ENCODE data around the gene JSRP1. TPM values are rescaled to one million over a fixed set of nuclear protein-coding genes. Genes with fewer than 3 reads are reported as not detected.

The JSRP1 gene
- 2.0 TPM for total RNA-seq

- FAIRE-seq (no peak), DNase-seq (ENCODE audit: low spot score in 2 of 2) (no peak)
Observed at GRCh38 chr19:2255982-2256685, at the start of gene JSRP1. JSRP1 (minus strand) TSS chr19:2256417; CDS start chr19:2255314, 1,103 bp downstream.

DNA sequence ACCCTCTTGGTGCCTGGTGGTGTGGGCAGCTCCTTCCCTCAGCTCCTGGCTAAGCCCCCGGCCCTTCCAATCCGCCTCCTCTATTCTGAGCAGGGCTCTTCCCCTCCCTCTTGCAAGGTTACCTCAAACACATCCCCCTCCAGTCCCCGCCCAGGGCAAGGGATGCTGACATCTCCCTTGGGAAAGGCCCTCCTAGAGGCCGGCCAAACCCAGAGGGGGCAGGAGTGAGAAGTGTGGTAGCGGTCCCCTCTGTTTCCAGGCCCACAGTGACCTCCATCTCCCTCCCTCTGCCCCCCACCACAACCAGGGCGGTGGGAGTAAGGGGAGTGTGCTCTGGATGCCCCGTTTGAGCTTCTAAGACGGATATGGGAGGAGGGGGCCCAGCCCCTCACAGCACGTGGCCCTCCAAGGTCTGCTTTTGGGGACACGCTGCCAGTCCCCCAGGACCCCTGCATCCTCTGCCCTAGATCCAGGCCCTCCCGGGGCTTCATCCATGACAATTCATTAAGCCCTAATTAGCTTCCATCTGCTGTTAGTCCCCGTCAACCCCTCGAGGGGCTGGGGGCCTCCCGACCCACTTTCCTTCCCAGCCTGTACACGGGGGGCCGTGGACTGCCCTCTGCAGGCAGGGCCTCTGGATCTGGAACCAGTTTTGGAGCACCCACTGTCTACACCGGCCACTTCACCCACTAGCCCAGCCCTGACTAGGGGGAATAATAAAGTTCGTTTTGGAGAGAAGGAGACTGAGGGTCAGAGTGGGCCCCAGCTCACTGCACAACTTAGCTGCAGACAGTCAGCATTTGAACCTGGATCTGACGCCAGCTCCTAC, 49.4 kb upstream of the JSRP1 start:
- no peak for DNase-seq (ENCODE audit: low spot score in 2 of 2)
- no peak for FAIRE-seq

GRCh38 chr19:2303211-2303798, 47.1 kb upstream of the JSRP1 start:
- DNase-seq (ENCODE audit: low spot score in 2 of 2), result no peak
- FAIRE-seq, result no peak

GRCh38 chr19:2302319-2303210, 46.3 kb upstream of the JSRP1 start:
- no peak for FAIRE-seq
- peak; percentile 54 to 80 for DNase-seq (ENCODE audit: low spot score in 2 of 2)

- no peak for DNase-seq (ENCODE audit: low spot score in 2 of 2)
- no peak for FAIRE-seq
Observed at GRCh38 chr19:2300533-2300932, 44.3 kb upstream of the JSRP1 start.

DNA sequence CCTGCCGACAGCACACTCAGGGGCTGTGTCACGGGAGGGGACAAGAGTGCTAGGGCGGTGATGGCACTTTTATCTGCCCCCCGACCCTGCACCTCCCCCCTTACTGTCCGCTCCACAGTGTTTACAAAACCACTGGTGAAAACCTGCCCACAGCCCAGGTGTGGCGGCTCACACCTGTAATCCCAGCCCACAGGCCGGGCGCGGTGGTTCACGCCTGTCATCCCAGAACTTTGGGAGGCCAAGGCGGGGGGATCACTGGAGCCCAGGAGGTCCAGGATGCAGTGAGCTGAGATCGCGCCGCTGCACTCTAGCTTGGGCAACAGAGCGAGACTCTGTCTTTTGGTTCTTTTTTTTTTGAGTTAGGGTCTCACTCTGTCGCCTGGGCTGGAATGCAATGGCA, 39.9 kb upstream of the JSRP1 start:
- no peak for FAIRE-seq
- DNase-seq (ENCODE audit: low spot score in 2 of 2), result no peak

GRCh38 chr19:2294687-2295335, 38.6 kb upstream of the JSRP1 start:
- peak; percentile 59 to 75 for DNase-seq (ENCODE audit: low spot score in 2 of 2)
- FAIRE-seq, result no peak

- DNase-seq (ENCODE audit: low spot score in 2 of 2), result peak in 1 of 2 donors; percentile 54
- no peak for FAIRE-seq
Observed at GRCh38 chr19:2291185-2291751, 35.1 kb upstream of the JSRP1 start.

GRCh38 chr19:2290441-2291184, 34.4 kb upstream of the JSRP1 start:
- FAIRE-seq (no peak), DNase-seq (ENCODE audit: low spot score in 2 of 2) (no peak)

DNA sequence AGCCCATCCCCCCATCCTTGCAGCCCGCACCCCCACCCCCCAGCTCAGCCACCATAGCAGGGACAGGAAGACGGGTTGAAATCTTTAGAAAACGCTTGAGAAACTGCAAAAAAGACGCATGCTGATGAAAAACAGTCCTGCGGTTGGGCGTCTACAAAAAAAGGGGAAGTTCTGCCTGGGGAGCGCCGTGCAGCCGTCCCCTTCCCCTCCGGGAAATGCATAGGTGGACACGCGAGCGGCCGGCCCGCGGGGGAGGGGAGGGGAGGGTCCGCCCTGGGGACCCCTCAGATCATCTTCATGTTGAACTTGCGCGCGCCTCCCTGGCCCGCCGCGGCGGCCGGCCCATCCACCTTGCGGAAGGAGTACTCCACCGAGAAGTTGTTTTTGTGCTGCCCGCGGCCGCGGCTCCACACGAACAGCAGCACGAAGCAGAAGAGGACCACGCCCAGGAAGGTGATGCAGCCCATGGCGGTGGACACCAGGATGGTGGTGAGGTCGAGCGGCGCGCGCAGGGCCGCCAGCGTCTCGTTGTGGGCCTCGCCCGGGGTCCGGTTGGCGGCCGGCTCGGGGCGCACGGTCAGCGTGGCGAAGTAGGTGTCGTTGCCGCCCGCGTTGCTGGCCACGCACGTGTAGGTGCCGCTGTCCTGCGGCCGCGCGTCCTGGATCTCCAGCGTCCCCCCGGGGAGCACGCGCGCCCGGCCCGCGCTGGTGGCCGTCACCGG, 33.7 kb upstream of the JSRP1 start:
- DNase-seq (ENCODE audit: low spot score in 2 of 2), result peak in 1 of 2 donors; percentile 57

GRCh38 chr19:2288818-2289713, 32.8 kb upstream of the JSRP1 start:
- no peak for FAIRE-seq
- DNase-seq (ENCODE audit: low spot score in 2 of 2), result no peak

More for the DNA sequence above, 33.7 kb upstream of the JSRP1 start:
- FAIRE-seq, result no peak

GRCh38 chr19:2288338-2288817, 32.2 kb upstream of the JSRP1 start:
- DNase-seq (ENCODE audit: low spot score in 2 of 2) (no peak), FAIRE-seq (no peak)

- DNase-seq (ENCODE audit: low spot score in 2 of 2) (no peak), FAIRE-seq (no peak)
Observed at GRCh38 chr19:2287585-2288337, 31.5 kb upstream of the JSRP1 start.

DNA sequence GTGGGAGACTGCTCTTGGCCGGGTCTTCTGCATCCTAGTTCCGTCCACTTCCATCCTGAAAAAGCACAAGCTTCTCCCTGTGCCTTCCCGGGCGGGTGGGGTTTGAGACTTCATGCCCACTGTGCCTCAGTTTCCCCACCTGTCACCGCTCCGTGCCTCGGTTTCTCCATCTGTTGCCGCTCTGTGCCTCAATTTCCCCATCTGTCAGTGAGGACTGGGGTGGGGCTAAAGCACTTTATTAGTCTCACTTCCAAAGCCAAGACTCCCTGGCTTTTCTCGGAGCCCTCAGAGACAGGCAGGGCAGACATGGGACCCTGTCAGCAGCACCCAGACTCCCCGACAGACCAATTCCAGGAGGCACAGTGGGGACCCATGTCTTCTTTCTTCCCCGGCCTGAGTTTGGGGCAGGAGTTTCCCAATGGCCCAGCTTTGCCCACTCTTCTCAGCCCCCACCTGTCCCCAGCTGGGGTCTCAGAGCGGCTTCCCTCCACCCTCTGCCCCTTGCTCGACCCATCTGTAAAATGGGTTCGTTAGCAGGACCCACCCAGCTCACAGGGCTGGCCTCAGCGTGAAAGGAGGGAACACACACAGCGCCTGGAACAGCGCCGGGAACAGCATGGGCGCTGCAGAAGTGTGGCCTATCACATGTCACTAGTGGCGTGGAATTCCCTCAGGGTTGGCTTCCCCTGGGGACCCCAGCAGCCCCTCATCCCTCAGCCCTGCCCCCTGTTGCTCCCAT, 30.4 kb upstream of the JSRP1 start:
- DNase-seq (ENCODE audit: low spot score in 2 of 2) (no peak), FAIRE-seq (no peak)

- FAIRE-seq, result no peak
Observed at GRCh38 chr19:2283835-2284507, 27.8 kb upstream of the JSRP1 start.

More at GRCh38 chr19:2283835-2284507, 27.8 kb upstream of the JSRP1 start:
- no peak for DNase-seq (ENCODE audit: low spot score in 2 of 2)
